Measurements from ENCODE around the gene LGALS9. TPM values are rescaled to one million over a fixed set of nuclear protein-coding genes. Genes with fewer than 3 reads are reported as not detected.

The LGALS9 gene
- total and polyA plus RNA-seq, 9 of the 15 experiments (the other 6 are each of a cell fraction or from before 2014, with no cell fraction given): 0.45 to 6.9 (median 2.8) TPM

- Histone ChIP-seq H3K9me1 (ENCODE audit: control insufficient read depth, insufficient read depth, low read length) (no peaks in the 10 kb centered on the region), H3K27me3 (ENCODE audit: control insufficient read depth in 2 of 2, insufficient read depth in 2 of 2, low read length in 2 of 2) (no peaks in the 10 kb centered on the region), H2AFZ (ENCODE audit: low read depth, low read length) (peak overlapping the region; percentile 41; the same call in 1 of the 2 replicates), H3K79me2 (ENCODE audit: control insufficient read depth, insufficient read depth, low read length) (no peaks in the 10 kb centered on the region; the same call in 2 of the 3 replicates), H3K4me2 (ENCODE audit: insufficient read depth, low read length) (no peak overlapping the region), H3K9me3 (replicated peaks; ENCODE audit: control insufficient read depth, insufficient read depth, low read depth, low read length) (no peaks in the 10 kb centered on the region), H3K4me3 (no peak overlapping the region), H4K20me1 (replicated peaks; ENCODE audit: control insufficient read depth, insufficient read depth, low read length) (no peaks in the 10 kb centered on the region), H3K4me1 (replicated peaks in 1 of 2; ENCODE audit: control insufficient read depth in 2 of 2, insufficient read depth in 2 of 2, low read length in 2 of 2) (peaks cover 26 to 35% of the 10 kb centered on the region in 2 experiments), H3K36me3 (ENCODE audit: control insufficient read depth, insufficient read depth, low read length) (peaks cover 80% of the 10 kb centered on the region), H3K27ac (ENCODE audit: extremely low read depth, low read depth, low read length) (peak overlapping the region; percentile 46), H3K9ac (ENCODE audit: insufficient read depth in 1 of 2, low read depth in 2 of 2, low read length in 2 of 2) (peak overlapping the region; percentile 47 to 88)
- FAIRE-seq: no peak
- POLR2A ChIA-PET: interaction anchor here (0.5 to 5.4 kb wide), 3 partner anchors 10 to 303 kb away, joined by 3 to 31 read pairs (median 3); no protein-coding TSS in a partner anchor
- no peak for ATAC-seq
- no TSS peak for BruUV-seq (replicated peaks)
- 92% methylated on average over 3 of the region's 5 CpGs for WGBS (ENCODE audit: insufficient coverage, low coverage, missing lambda C conversion rate)
- in situ Hi-C loops (cut with MboI): loop anchor here (10.0 kb wide), 1 partner anchor 223 kb away; no protein-coding TSS in a partner anchor
- TF ChIP-seq AFF1 (IDR thresholded peaks at IDR 0.05; ENCODE audit: low read depth in 1 of 2, partially characterized antibody in 2 of 2): no peak
- TF ChIP-seq KDM1A (IDR thresholded peaks at IDR 0.05): 0 out of 4 replicates have a peak, but pooled peaks of 1 of the 2 experiments have one; percentile 40
- TF ChIP-seq BCOR (IDR thresholded peaks at IDR 0.05): peak; percentile 60
- no peak for TF ChIP-seq CGGBP1 (CRISPR knock-in tag; IDR thresholded peaks at IDR 0.05)
- no peak for TF ChIP-seq MAZ (CRISPR knock-in tag; conservative IDR thresholded peaks at IDR 0.05 in 1 of 2, IDR thresholded peaks at IDR 0.05 in 1 of 2)
- peak; percentile 64 for TF ChIP-seq RBM25 (IDR thresholded peaks at IDR 0.05; ENCODE audit: low read depth, low read length, severe bottlenecking)
- TF ChIP-seq TCF15 (CRISPR knock-in tag; IDR thresholded peaks at IDR 0.05): no peak
- TF ChIP-seq ADNP (tag; IDR thresholded peaks at IDR 0.05): 0 out of 2 replicates have a peak, but pooled peaks have one; percentile 27
- TF ChIP-seq RBM14 (IDR thresholded peaks at IDR 0.05; ENCODE audit: borderline replicate concordance, insufficient read depth, low read depth, low read length): no peak
- intact Hi-C loops (cut with micrococcal nuclease): no loop called here
- no peak for DNase-seq (ENCODE audit: extremely low read depth in 1 of 4, low spot score in 3 of 4)
- CTCF ChIA-PET (ENCODE audit: low intra/inter-chr PET ratio): interaction anchor here (0.6 kb wide), 1 partner anchor 132 kb away, joined by 3 read pairs; no protein-coding TSS in a partner anchor
These were observed 33.1 kb upstream of the LGALS9 start for GRCh38 chr17:27597783-27598320.
